ENCODE measurements around the gene FAF1.

The FAF1 gene

DNA sequence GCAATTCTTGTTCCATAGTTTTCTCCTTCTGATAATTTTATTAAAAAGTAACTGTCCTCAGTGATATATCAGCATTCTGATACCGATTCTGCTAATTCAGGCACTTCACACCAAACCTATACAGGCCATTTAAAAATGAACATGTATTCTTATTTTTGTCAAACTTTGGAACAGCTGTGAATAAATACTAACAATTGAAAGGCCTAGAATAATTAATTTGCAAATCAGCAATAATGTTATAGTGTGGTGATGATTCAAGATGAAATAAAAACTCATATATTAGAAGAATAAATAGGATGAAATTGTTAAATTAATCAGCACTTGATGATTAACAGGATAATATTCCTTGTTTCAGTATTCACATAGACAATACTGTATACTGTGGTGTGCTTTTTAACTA, 19.9 kb upstream of the FAF1 start:
- peaks cover 15% of the 10 kb centered on the region for H3K4me1 Mint-ChIP-seq
- H3K4me3 Mint-ChIP-seq = no peak overlapping the region
- H3K27ac Mint-ChIP-seq = no peak overlapping the region
- DNase-seq = no peak
- H3K9me3 Mint-ChIP-seq = no peaks in the 10 kb centered on the region
- H3K36me3 Mint-ChIP-seq (ENCODE audit: low read depth) = no peaks in the 10 kb centered on the region
- H3K27me3 Mint-ChIP-seq (ENCODE audit: low read depth, poor library complexity) = peaks cover 95% of the 10 kb centered on the region
- TF ChIP-seq CTCF (IDR thresholded peaks at IDR 0.05) = no peak

DNA sequence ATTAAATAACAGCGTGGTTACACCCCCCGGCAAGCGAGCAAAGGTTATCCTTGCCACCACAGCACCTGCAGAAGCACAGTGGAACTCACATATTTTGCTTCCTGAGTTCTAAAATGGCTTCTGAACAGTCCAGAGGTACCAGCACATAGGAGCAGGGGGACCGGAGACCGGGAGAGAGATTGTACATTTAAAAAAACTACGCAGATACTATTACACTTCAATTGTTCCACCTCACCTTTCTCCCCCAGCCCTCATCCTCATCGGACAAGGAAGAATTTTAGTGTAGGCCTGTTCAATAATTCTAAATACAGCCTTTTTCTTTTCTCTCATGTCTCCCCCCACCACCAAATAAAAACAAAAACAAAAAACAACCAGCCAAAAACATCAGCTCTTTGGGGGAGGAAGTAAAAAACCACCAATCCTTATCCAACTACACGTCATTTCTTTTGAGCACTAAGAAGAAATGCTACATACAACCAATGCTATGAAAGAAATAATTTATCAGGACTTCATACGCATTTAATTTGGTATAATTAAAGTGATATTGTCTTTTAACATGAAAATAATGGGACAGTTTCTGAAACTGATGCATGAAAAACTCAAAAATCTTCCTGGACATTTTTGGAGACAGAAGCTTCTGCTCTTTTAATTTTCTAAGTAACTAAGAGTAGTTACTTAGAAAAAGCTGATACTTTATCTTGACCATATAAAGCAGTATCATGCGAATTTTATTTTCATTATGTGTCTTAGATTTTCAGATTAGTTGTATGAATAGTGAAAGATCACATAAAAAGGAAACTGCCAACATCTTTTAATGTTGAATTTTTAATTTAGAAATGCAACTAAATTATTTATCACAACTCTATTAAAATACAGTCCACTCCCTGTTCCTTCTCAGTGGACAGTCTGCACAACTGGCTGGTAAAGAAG, 19.1 kb upstream of the FAF1 start:
- Mint-ChIP-seq H3K27me3 (ENCODE audit: low read depth, poor library complexity) (peaks cover 97% of the 10 kb centered on the region), H3K36me3 (ENCODE audit: low read depth) (no peaks in the 10 kb centered on the region), H3K27ac (no peak overlapping the region), H3K4me3 (peak overlapping the region; percentile 66), H3K9me3 (no peaks in the 10 kb centered on the region), H3K4me1 (peaks cover 15% of the 10 kb centered on the region)
- TF ChIP-seq CTCF (IDR thresholded peaks at IDR 0.05) = no peak
- DNase-seq = peak; percentile 12

- no peak overlapping the region for H3K27ac Mint-ChIP-seq
- no peaks in the 10 kb centered on the region for H3K9me3 Mint-ChIP-seq
- peak overlapping the region; percentile 66 for H3K4me3 Mint-ChIP-seq
- H3K27me3 Mint-ChIP-seq (ENCODE audit: low read depth, poor library complexity) = peaks cover 99% of the 10 kb centered on the region
- DNase-seq = peak; percentile 57
- peaks cover 15% of the 10 kb centered on the region for H3K4me1 Mint-ChIP-seq
- no peak for TF ChIP-seq CTCF (IDR thresholded peaks at IDR 0.05)
- H3K36me3 Mint-ChIP-seq (ENCODE audit: low read depth) = no peaks in the 10 kb centered on the region
Observed at GRCh38 chr1:50978144-50978851, 18.2 kb upstream of the FAF1 start.

DNA sequence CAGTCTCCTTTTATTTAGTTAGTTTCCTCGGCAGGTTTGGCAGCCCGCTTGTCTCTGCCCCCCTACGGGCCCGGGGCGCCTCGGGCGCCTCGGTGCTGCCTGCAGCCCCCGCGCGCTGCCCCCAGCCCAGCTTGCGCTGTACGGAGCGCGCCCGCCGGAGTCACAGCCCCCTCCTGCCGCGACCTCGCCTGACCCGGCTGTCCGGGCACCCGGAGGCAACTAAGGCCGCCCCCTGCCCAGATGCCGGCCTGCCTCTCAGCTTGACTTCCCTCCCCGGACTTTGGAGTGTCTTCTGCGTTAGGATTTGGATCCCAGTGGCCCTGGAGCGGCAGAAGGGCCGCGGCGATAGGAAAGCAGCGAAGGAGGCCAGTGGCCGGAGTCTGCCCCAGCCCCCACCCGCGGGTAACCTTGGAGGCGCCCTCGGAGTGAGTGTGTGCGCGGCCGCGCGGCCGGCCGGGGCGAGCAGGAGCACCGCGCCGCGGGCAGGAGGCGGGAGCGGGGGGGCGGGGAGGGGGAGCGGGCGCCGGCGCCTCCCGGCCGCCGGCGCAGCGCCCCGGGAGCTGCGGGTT, 17.6 kb upstream of the FAF1 start:
- no peak for TF ChIP-seq CTCF (IDR thresholded peaks at IDR 0.05)
- peak overlapping the region; percentile 73 for H3K4me3 Mint-ChIP-seq
- DNase-seq = peak; percentile 62

DNA sequence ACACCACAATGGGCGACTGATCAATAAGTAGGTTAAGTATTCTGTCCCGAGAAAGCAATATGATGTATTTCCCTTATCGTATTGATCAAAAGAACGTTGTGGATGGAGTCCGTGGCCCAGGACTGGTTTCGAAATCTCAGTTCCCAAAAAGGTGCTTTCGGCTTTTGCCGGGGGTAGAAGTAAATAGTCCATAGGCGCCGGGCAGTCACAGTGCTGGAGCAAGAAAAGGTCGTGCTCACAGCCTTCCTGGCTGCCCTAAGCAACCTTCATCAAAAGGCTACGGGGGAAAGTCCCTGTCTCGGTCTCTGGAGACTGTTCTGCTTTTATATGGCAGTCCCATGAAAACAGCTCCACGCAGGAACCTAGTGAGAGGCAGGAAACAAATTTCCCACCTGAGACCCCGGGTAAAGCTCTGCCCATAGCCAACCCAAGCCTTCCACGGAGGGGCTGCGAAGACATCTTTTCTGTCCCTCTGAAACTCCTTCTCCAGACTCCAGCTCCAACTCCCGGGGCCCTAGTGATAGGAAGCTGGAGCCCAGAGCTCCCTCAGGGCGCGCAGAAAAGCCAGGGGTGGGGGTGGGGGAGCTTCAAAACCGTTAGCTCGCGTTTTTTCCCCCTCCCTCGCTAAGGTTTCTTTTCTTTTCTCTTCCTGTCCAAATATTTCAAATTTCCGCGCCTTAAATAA, 17.0 kb upstream of the FAF1 start:
- Mint-ChIP-seq H3K4me3 (peak overlapping the region; percentile 13), H3K27ac (no peak overlapping the region), H3K36me3 (ENCODE audit: low read depth) (no peaks in the 10 kb centered on the region), H3K4me1 (peaks cover 15% of the 10 kb centered on the region), H3K27me3 (ENCODE audit: low read depth, poor library complexity) (peaks cover 97% of the 10 kb centered on the region), H3K9me3 (no peaks in the 10 kb centered on the region)
- DNase-seq = peak; percentile 15
- TF ChIP-seq CTCF (IDR thresholded peaks at IDR 0.05) = no peak

More for the DNA sequence above, 17.6 kb upstream of the FAF1 start:
- H3K27ac Mint-ChIP-seq = no peak overlapping the region
- H3K9me3 Mint-ChIP-seq = no peaks in the 10 kb centered on the region
- peaks cover 99% of the 10 kb centered on the region for H3K27me3 Mint-ChIP-seq (ENCODE audit: low read depth, poor library complexity)
- peaks cover 15% of the 10 kb centered on the region for H3K4me1 Mint-ChIP-seq
- H3K36me3 Mint-ChIP-seq (ENCODE audit: low read depth) = no peaks in the 10 kb centered on the region
